Uterus (tissue), 4 donors: ENCODE results near the gene SND1. TPM values are rescaled to one million over a fixed set of nuclear protein-coding genes. Genes with fewer than 3 reads are reported as not detected.

ENCODE experiments used
- DNase-seq, 2 donors: peaks; one replicate each; pipeline ENCODE4 v3.0.0-alpha.2; 2019 to 2020
- H3K27ac ChIP-seq, 2 donors: fragments of 200-600 bp; sonication (generic); 1 replicate in 1 of 2; 2 replicates in 1 of 2; pipeline ENCODE4 v1.5.1; 2016 to 2018
- H3K27me3 ChIP-seq, 2 donors: fragments of 200-600 bp; sonication (generic); one replicate each; pipeline ENCODE4 v1.5.1; 2018 to 2019; ENCODE audit warnings: control low read depth in 1 of 2
- H3K36me3 ChIP-seq, 2 donors: fragments of 200-600 bp; sonication (generic); one replicate each; pipeline ENCODE4 v1.5.1; 2019; ENCODE audit warnings: control low read depth in 1 of 2
- H3K4me1 ChIP-seq, 2 donors: fragments of 200-600 bp; sonication (generic); one replicate each; pipeline ENCODE4 v1.5.1; 2018 to 2019; ENCODE audit warnings: control low read depth in 1 of 2
- H3K4me3 ChIP-seq, 2 donors: fragments of 200-600 bp; sonication (generic); 1 replicate in 1 of 2; 2 replicates in 1 of 2; pipeline ENCODE4 v1.5.1; 2018 to 2019; ENCODE audit warnings: mild to moderate bottlenecking in 1 of 2
- H3K9me3 ChIP-seq, 2 donors: fragments of 200-600 bp; sonication (generic); one replicate each; pipeline ENCODE4 v1.5.1; 2019; ENCODE audit warnings: control low read depth in 1 of 2
- POLR2A ChIP-seq, 2 donors: fragments of 450-650 bp; IDR thresholded peaks; one replicate each; pipeline ENCODE4 v1.6.1; 2016; ENCODE audit warnings: antibody characterized with exemption in 2 of 2, mild to moderate bottlenecking in 1 of 2, moderate library complexity in 1 of 2
- intact Hi-C: fragments of 100-400 bp; cut with DNase I; formaldehyde crosslinking; loops from one replicate; pipeline ENCODE4 v1.15.1; 2023; ENCODE audit warnings: low total_unique reads
- total RNA-seq, 4 donors: library from RNA; depleted of rRNA in 3 of 4; stranded (reverse); fragments of >200 nt in 3 of 4; gene quantifications; one replicate each; pipeline versions ENCODE4 v1.1.0 to v1.2.4, GENCODE V29; 2014 to 2023
- TF ChIP-seq, protein P1 (sequence below), 4 experiments: fragments of 200-600 bp in 2 of 4; fragments of 450-650 bp in 2 of 4; sonication (generic) in 2 of 4; IDR thresholded peaks; one replicate each; pipeline ENCODE4 v1.5.1; 2016 to 2019; ENCODE audit warnings: antibody characterized with exemption in 4 of 4, mild to moderate bottlenecking in 2 of 4, moderate library complexity in 1 of 4
- donor health status: DM: yes; HTN: yes; CAD: no.

The SND1 gene
- total RNA-seq, 4 donors from 2014 or later = 54.8 to 192 (median 117) TPM

GRCh38 chr7:128041203-128041602, 389.2 kb downstream of the SND1 start:
- H3K9me3 ChIP-seq = no peaks in the 10 kb centered on the region
- no peak for TF ChIP-seq POLR2A (IDR thresholded peaks at IDR 0.05)
- TF ChIP-seq, protein P1, sequence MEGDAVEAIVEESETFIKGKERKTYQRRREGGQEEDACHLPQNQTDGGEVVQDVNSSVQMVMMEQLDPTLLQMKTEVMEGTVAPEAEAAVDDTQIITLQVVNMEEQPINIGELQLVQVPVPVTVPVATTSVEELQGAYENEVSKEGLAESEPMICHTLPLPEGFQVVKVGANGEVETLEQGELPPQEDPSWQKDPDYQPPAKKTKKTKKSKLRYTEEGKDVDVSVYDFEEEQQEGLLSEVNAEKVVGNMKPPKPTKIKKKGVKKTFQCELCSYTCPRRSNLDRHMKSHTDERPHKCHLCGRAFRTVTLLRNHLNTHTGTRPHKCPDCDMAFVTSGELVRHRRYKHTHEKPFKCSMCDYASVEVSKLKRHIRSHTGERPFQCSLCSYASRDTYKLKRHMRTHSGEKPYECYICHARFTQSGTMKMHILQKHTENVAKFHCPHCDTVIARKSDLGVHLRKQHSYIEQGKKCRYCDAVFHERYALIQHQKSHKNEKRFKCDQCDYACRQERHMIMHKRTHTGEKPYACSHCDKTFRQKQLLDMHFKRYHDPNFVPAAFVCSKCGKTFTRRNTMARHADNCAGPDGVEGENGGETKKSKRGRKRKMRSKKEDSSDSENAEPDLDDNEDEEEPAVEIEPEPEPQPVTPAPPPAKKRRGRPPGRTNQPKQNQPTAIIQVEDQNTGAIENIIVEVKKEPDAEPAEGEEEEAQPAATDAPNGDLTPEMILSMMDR (IDR thresholded peaks at IDR 0.05) = no peak
- H3K27ac ChIP-seq = no peak overlapping the region
- H3K36me3 ChIP-seq = no peaks in the 10 kb centered on the region
- no peak for DNase-seq
- H3K4me1 ChIP-seq = no peaks in the 10 kb centered on the region
- intact Hi-C loops = no loop called here
- no peak overlapping the region for H3K4me3 ChIP-seq
- H3K27me3 ChIP-seq = no peaks in the 10 kb centered on the region

- intact Hi-C loops = no loop called here
Observed at GRCh38 chr7:128042012-128042411, 390.0 kb downstream of the SND1 start.

GRCh38 chr7:128044064-128044463, 392.1 kb downstream of the SND1 start:
- intact Hi-C loops = no loop called here
- H3K27ac ChIP-seq = no peak overlapping the region
- no peak overlapping the region for H3K4me3 ChIP-seq
- DNase-seq = no peak
- H3K4me1 ChIP-seq = no peaks in the 10 kb centered on the region
- no peaks in the 10 kb centered on the region for H3K27me3 ChIP-seq
- no peaks in the 10 kb centered on the region for H3K36me3 ChIP-seq
- no peaks in the 10 kb centered on the region for H3K9me3 ChIP-seq
- TF ChIP-seq, protein P1 (IDR thresholded peaks at IDR 0.05) = no peak
- TF ChIP-seq POLR2A (IDR thresholded peaks at IDR 0.05) = no peak

More at GRCh38 chr7:128042012-128042411, 390.0 kb downstream of the SND1 start:
- H3K36me3 ChIP-seq = no peaks in the 10 kb centered on the region
- no peaks in the 10 kb centered on the region for H3K9me3 ChIP-seq
- no peak overlapping the region for H3K4me3 ChIP-seq
- no peaks in the 10 kb centered on the region for H3K27me3 ChIP-seq
- H3K27ac ChIP-seq = no peak overlapping the region
- TF ChIP-seq, protein P1 (IDR thresholded peaks at IDR 0.05) = no peak
- no peak for TF ChIP-seq POLR2A (IDR thresholded peaks at IDR 0.05)
- no peaks in the 10 kb centered on the region for H3K4me1 ChIP-seq
- DNase-seq = no peak

DNA sequence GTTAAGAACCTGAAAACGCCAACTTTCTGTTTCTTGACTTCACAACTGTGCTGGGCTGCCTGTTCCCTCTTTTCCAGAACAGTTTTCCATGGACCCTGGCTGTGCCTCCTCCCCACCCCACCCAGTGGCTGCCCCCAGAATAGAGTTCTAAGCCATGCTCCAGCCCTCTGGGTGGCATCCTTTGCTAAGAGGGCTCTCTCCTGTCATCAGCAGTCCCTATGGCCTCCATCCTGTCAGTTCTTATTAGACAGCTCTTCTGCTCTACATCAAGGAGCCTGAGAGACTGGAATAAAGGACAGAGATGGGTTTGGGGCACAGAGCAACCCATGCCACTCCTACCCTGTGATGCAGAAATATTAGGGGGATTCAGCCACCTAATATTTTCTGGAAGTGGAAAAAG, 393.2 kb downstream of the SND1 start:
- Histone ChIP-seq H3K27me3 (no peaks in the 10 kb centered on the region), H3K4me3 (no peak overlapping the region), H3K36me3 (no peaks in the 10 kb centered on the region), H3K27ac (no peak overlapping the region), H3K4me1 (no peaks in the 10 kb centered on the region), H3K9me3 (no peaks in the 10 kb centered on the region)
- TF ChIP-seq, protein P1 (IDR thresholded peaks at IDR 0.05) = no peak
- TF ChIP-seq POLR2A (IDR thresholded peaks at IDR 0.05) = no peak
- intact Hi-C loops = no loop called here
- DNase-seq = no peak

- no peaks in the 10 kb centered on the region for H3K36me3 ChIP-seq
- intact Hi-C loops = no loop called here
- H3K4me1 ChIP-seq = no peaks in the 10 kb centered on the region
- no peaks in the 10 kb centered on the region for H3K9me3 ChIP-seq
- TF ChIP-seq, protein P1 (IDR thresholded peaks at IDR 0.05) = no peak
- no peak for TF ChIP-seq POLR2A (IDR thresholded peaks at IDR 0.05)
- no peak overlapping the region for H3K27ac ChIP-seq
- H3K4me3 ChIP-seq = no peak overlapping the region
- H3K27me3 ChIP-seq = no peaks in the 10 kb centered on the region
- DNase-seq = no peak
Observed at GRCh38 chr7:128045766-128046165, 393.8 kb downstream of the SND1 start.
